GM21825 (cell line): ENCODE data around the gene SEPTIN5.

ENCODE experiments used
- ATAC-seq: cut with Tn5 transposase; IDR thresholded peaks from one replicate; pipeline ENCODE4 v1.9.1; 2021; ENCODE audit warnings: mild to moderate bottlenecking, moderate library complexity; ENCODE audit not compliant: unreplicated experiment

The SEPTIN5 gene

GRCh38 chr22:19769393-19769715 lies 55.1 kb downstream of the SEPTIN5 start:
- no peak for ATAC-seq

- no peak for ATAC-seq
Measured at GRCh38 chr22:19770349-19771220, 56.3 kb downstream of the SEPTIN5 start.

- no peak for ATAC-seq
Measured at GRCh38 chr22:19772422-19772672, 58.0 kb downstream of the SEPTIN5 start.
